Endometrial microvascular endothelial cells (primary cell): Measurements from ENCODE around the gene MICAL2. TPM values are rescaled to one million over a fixed set of nuclear protein-coding genes. Genes with fewer than 3 reads are reported as not detected.

Experiments
- in situ Hi-C: cut with HindIII; loops from 2 replicates; pipeline ENCODE4 v1.10.0; 2017; ENCODE audit warnings: low sequenced_read_pairs, low pct_unique_long_range_greater_than_20kb; ENCODE audit errors: inconsistent ontology term
- total RNA-seq: library from RNA; depleted of rRNA; stranded (reverse); fragments of >200 nt; gene quantifications from one replicate; pipeline ENCODE4 v1.2.3, GENCODE V29; 2015; ENCODE audit errors: inconsistent ontology term

Gene MICAL2
- total RNA-seq, 1 donor from 2014 or later = 149 TPM

GRCh38 chr11:12229450-12230229 lies 119.2 kb downstream of the MICAL2 start:
- in situ Hi-C loops = no loop called here

GRCh38 chr11:12232160-12232559 lies 121.8 kb downstream of the MICAL2 start:
- in situ Hi-C loops = no loop called here

DNA sequence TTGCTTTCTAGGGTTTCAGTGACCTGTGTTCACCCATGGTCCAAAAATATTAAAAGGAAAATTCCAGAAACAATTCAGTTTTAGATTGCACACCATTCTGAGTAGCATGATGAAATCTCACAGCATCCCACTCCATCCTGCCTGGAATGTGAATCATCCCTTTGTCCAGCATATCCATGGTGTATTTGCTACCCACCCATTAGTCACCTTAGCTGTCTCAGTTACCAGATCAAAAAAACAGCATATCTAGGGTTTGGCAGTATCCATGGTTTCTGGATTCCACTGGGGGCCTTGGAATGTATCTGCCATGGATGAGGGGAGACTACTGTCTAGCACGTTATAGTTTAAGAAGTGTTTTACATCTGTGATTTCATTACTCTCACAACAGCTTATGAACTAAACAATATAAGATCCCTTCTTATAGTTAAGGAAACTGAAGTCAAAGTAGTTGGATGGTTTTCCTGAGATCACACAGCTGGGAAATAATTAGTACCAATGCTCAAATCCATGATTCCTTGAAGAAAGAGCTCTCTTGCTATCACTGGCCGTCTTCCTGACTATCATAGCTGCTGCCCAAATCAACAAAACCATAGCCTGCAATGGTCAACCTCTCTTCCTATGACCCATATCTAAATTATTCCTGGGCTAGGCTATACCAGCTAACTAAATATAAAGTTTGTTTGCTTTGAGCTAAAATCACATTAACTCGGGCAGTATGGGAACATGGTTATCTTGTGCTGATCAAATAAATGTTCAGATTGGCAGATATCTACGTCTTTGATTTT lies 122.6 kb downstream of the MICAL2 start:
- in situ Hi-C loops = no loop called here

DNA sequence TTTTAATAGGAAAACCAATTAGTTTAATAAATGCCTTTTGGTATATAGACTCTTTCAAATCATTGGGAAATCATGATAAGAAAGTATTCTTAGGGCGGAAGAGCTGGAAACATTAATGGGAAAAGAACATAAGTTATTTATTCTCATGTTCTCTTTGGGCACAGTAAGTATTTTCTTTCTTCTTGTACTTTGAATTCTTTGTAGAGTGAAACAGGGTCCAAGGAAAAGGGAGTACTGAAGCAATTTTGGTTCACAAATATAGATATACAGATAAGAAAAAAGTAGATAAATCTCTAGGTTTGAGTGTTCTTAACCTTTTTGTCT lies 123.2 kb downstream of the MICAL2 start:
- in situ Hi-C loops = no loop called here

GRCh38 chr11:12234221-12234620 lies 123.8 kb downstream of the MICAL2 start:
- in situ Hi-C loops = no loop called here

DNA sequence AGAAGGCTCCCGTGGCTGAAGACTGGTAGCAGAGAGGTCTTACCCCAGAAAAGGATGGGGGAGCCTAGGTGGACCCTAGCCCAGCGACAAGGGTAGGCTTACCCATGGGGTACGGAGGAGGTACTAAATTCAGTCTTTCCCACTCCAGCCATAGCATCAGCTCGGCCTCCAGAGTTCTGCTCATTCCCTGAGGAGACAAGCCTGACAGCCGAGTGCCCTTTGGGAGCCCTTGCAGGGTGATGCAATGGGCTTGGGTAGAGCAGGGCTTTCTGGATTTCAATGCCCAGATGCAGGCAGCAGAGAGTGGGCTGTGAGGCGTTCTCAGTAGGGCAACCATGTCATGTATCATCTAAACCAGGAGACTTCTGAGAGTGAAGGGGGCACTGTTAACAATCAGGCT lies 124.7 kb downstream of the MICAL2 start:
- in situ Hi-C loops = no loop called here

- in situ Hi-C loops = no loop called here
Measured at GRCh38 chr11:12235553-12235946, 125.2 kb downstream of the MICAL2 start.

GRCh38 chr11:12235947-12236743 lies 125.8 kb downstream of the MICAL2 start:
- in situ Hi-C loops = no loop called here

DNA sequence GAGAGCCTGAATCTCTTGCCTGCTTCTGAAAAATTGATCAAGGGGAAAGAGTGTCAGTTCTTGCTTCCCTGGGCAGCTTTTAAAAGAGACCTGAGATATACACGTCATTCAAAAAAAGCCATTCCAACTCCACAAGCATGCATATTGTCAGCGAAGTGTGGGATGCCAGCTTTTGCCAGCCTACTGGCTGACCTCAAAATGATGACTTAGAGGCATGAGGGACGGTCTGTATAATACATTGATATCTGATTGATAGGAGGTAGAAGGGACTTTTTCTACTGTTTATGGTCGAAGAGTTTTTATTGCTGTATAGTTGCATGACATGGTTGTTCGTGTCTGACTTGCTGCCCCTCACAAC lies 126.3 kb downstream of the MICAL2 start:
- in situ Hi-C loops = no loop called here

DNA sequence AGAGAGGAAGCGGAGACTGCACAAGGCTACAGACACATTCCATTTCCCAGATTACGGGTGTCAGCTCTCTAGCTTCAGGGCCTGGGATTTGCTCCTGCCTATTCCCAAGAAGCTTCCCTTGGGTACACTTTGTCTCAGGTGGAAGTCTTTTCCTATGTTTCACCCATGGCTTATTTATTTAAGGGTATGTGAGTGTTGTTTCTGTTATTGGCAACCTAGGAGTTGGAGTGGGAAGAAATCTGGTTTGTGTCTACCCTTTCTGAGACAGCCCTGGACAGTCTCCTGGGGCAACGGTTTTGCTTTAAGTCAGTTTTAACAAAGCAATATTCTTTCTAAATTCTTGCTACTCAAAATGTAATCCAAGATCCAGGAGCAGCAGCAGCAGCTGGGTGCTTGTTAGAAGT lies 127.0 kb downstream of the MICAL2 start:
- in situ Hi-C loops = no loop called here

- in situ Hi-C loops = no loop called here
Measured at GRCh38 chr11:12238420-12238819, 128.0 kb downstream of the MICAL2 start.

DNA sequence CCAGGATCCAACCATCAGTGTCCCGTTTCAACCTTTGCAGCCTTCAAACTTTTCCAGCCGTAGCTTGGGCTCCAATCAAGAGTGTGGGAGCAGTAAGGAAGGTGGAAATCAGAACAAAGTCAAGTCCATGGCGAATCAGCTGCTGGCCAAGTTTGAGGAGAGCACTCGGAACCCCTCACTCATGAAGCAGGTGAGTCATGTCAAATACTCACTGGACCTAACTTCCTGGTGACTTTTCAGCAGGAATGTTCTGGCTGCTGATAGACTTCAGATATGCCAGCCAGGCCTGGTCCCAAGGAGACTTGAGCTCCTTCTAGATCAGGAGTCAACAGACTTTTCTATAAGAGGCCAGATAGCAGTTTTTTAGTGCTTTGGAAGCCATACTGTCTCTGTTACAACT lies 129.0 kb downstream of the MICAL2 start:
- in situ Hi-C loops = no loop called here

GRCh38 chr11:12239804-12240371 lies 129.5 kb downstream of the MICAL2 start:
- in situ Hi-C loops = loop anchor here (5.0 kb wide), 1 partner anchor 153 kb away; no protein-coding TSS in a partner anchor

GRCh38 chr11:12240677-12241076 lies 130.3 kb downstream of the MICAL2 start:
- in situ Hi-C loops = loop anchor here (5.0 kb wide), 1 partner anchor 153 kb away; no protein-coding TSS in a partner anchor

DNA sequence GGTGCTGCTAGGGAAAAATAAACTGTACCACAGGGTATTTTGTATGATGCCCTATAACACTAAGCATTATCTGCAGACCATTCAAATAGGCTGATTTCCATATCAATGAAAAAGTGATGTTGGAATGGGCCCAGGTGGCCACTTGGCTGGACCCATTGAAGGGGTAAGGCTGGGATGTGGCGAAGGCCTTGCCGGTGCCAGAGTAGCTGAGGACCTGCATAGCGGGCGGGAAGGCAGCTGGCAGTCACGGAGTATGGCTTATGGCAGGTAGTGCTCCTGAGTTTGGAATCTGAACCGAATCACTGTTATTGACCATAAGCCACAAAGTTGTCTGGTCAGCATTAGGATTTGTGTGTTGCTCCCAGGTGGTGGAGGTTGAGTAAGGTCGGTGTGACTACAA lies 131.0 kb downstream of the MICAL2 start:
- in situ Hi-C loops = loop anchor here (5.0 kb wide), 1 partner anchor 154 kb away; no protein-coding TSS in a partner anchor

GRCh38 chr11:12241971-12242672 lies 131.7 kb downstream of the MICAL2 start:
- in situ Hi-C loops = loop anchor here (5.0 kb wide), 1 partner anchor 155 kb away; no protein-coding TSS in a partner anchor

DNA sequence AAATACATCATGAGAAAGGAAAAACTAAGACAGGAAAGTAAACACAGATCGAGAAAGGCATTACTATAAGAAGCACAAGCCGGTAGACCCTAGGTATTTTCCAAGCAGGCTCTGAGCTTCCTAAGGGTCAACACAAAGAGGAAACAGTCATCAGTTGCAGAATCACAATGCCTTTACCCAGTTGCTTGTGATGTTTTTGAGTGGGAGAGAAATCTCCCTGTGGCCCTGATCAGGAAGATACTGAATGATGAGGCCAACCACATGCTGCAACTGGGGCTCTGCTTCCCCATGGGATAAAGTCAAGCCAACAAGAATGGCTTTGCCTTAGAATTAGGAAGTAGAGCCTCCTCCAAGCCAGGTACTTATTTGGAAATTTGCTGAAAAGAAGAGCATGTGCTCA lies 132.6 kb downstream of the MICAL2 start:
- in situ Hi-C loops = loop anchor here (5.0 kb wide), 1 partner anchor 156 kb away; no protein-coding TSS in a partner anchor

DNA sequence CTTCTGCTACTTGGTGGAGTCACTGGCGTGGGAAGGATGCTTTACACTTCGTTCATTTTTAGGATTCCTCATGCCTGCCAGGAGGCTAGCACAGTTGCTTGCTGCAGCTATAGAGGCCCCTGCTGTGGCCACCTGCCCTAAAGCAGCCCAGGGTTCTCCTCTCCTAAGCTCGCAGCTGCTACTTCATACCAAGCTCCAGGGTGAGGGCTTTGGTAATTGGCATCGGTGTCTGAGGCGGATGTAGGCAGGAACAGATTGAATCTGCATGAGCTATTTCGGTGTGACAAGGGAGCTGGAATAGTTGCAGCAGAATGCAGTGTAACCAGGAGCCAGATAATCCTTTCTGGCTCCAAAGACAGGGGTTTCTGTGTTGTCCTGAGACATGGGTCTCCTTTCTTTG lies 133.1 kb downstream of the MICAL2 start:
- in situ Hi-C loops = loop anchor here (5.0 kb wide), 1 partner anchor 156 kb away; no protein-coding TSS in a partner anchor
